ENCODE results near the gene PRKCSH.
"Not testable (repeated sequence)": the region's sequence is repeated elsewhere in the genome, so short reads cannot be mapped to it uniquely, and the experiment has no call there.

PRKCSH gene

DNA sequence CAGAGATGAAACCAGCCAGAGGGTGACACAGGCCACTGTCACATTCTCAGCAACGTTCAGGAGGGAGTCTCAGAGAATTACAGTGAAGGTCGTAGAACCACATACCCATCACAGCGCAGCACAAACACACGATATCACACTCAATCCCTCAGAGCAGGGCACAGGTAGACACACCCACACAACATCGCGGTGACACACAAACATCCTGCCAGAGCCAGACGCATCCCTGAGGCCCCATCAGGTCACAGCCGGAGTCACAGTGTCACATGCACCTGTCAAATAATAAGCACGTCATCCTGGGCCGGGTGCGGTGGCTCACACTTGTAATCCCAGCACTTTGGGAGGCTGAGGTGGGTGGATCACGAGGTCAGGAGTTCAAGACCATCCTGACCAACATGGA lies 28.0 kb downstream of the PRKCSH start:
- no peak overlapping the region for H3K4me3 ChIP-seq (ENCODE audit: low read depth, low read length)
- TF ChIP-seq, protein P1, sequence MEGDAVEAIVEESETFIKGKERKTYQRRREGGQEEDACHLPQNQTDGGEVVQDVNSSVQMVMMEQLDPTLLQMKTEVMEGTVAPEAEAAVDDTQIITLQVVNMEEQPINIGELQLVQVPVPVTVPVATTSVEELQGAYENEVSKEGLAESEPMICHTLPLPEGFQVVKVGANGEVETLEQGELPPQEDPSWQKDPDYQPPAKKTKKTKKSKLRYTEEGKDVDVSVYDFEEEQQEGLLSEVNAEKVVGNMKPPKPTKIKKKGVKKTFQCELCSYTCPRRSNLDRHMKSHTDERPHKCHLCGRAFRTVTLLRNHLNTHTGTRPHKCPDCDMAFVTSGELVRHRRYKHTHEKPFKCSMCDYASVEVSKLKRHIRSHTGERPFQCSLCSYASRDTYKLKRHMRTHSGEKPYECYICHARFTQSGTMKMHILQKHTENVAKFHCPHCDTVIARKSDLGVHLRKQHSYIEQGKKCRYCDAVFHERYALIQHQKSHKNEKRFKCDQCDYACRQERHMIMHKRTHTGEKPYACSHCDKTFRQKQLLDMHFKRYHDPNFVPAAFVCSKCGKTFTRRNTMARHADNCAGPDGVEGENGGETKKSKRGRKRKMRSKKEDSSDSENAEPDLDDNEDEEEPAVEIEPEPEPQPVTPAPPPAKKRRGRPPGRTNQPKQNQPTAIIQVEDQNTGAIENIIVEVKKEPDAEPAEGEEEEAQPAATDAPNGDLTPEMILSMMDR (IDR thresholded peaks at IDR 0.05; ENCODE audit: low read depth, low read length, missing control alignments): no peak
- DNase-seq (ENCODE audit: low read depth): no peak
- in situ Hi-C loops (cut with HindIII; ENCODE audit: low sequenced_read_pairs): no loop called here

DNA sequence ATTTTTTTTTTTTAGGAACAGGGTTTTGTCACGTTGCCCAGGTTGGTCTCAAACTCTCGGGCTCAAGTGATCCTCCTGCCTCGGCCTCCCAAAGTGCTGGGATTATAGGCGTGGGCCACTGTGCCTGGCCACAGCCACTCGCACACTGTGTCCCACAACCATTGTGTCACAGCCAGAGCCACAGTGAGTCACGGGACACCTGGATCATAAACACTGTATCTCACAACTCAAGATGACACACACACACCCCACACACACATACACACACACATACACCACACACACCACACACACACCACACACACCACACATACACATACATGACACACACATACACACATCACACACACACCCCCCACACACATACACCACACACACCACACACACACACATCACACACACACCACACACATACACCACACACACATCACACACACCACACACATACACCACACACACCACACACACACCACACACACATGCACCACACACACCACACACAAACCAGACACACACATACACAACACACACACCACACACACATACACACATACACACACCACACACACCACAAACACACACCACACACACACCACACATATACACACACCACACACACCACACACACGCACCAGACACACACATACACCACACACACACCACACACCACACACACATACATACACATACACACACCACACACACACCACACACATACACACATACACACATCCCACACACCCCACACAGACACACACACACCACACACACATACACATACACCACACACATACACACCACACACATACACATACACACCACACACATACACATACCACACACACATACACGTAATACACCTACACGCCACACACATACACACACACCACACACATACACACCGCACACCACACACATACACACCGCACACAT lies 29.2 kb downstream of the PRKCSH start:
- DNase-seq (ENCODE audit: low read depth): no peak
- TF ChIP-seq, protein P1 (IDR thresholded peaks at IDR 0.05; ENCODE audit: low read depth, low read length, missing control alignments): no peak
- H3K4me3 ChIP-seq (ENCODE audit: low read depth, low read length): no peak overlapping the region
- in situ Hi-C loops (cut with HindIII; ENCODE audit: low sequenced_read_pairs): no loop called here

DNA sequence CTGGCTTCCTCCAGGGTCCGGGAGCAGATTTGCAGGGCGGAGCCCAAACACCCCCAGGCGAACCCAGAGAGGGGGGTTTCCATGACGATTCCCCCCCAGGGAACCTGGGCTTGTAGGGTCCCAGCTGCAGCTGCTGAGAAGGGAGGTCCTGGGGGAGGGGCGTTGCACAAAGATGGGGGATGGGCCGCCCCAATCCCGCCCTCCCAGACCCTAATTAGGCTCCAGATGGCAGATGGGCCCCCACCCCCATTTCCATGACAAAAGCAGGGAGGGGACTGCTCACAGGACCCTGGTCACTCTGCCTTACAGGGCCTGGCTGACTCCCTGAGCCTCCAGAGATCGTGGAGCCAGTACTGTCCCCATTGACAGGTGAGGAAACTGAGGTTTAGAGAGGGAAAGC lies 30.2 kb downstream of the PRKCSH start:
- in situ Hi-C loops (cut with HindIII; ENCODE audit: low sequenced_read_pairs): no loop called here
- TF ChIP-seq, protein P1 (IDR thresholded peaks at IDR 0.05; ENCODE audit: low read depth, low read length, missing control alignments): no peak
- no peak for DNase-seq (ENCODE audit: low read depth)
- no peak overlapping the region for H3K4me3 ChIP-seq (ENCODE audit: low read depth, low read length)

DNA sequence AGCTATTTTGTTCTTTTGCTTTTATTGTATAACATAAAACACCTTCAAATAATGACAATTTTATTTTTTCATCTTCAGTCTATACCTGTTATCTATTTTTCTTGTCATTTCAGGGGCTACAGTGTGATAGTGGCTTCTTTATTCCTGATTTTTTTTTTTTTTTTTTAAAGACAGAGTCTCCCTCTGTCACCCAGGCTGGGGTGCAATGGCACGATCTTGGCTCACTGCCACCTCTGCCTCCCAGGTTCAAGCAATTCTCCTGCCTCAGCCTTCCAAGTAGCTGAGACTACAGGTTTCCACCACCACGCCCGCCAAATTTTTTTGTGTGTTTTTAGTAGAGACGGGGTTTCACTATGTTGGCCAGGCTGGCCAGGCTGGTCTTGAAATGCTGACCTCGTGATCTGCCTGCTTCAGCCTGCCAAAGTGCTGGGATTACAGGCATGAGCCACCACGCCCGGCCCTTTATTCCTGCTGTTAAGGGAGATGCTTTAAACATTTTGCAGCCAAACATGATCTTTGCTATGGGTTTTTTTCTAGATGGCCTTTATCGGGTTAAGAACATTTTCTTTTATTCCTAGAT lies 32.9 kb downstream of the PRKCSH start:
- H3K4me3 ChIP-seq (ENCODE audit: low read depth, low read length); DNase-seq (ENCODE audit: low read depth); in situ Hi-C loops (cut with HindIII; ENCODE audit: low sequenced_read_pairs): not testable (repeated sequence)

DNA sequence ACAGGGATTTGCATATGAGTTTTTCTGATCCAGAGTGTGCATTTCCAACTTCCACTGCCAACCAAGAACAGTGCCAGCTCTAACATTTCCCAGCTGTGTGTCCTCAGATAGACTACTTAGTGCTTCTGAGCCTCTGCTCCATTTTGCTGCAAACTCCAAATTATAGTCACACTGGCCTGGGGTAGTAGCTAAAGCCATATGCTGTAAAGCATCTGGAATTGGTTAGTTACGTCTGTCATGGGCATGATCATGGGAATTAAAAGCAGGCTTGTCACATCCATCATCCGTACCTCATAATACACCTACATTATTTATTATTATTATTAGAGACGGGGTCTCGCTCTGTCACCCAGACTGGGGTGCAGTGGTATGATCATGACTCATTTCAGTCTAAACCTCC lies 38.3 kb downstream of the PRKCSH start:
- no peak overlapping the region for H3K4me3 ChIP-seq (ENCODE audit: low read depth, low read length)
- DNase-seq (ENCODE audit: low read depth): no peak
- in situ Hi-C loops (cut with HindIII; ENCODE audit: low sequenced_read_pairs): no loop called here
- TF ChIP-seq, protein P1 (IDR thresholded peaks at IDR 0.05; ENCODE audit: low read depth, low read length, missing control alignments): no peak

DNA sequence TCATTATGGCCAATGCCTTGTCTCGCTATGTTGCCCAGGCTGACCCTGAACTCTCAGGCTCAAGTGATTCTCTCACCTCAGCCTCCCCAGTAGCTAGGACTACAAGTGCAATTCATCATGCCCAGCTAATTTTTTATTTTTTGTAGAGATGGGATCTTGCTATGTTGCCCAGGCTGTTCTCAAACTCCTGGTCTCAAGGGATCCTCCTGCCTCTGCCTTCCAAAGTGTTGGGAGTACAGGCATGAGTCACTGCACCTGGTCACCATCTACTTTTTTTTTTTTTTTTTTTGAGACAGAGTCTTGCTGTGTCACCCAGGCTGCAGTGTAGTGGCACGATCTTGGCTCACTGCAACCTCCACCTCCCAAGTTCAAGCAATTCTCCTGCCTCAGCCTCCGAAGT lies 39.9 kb downstream of the PRKCSH start:
- in situ Hi-C loops (cut with HindIII; ENCODE audit: low sequenced_read_pairs); H3K4me3 ChIP-seq (ENCODE audit: low read depth, low read length); DNase-seq (ENCODE audit: low read depth): not testable (repeated sequence)

DNA sequence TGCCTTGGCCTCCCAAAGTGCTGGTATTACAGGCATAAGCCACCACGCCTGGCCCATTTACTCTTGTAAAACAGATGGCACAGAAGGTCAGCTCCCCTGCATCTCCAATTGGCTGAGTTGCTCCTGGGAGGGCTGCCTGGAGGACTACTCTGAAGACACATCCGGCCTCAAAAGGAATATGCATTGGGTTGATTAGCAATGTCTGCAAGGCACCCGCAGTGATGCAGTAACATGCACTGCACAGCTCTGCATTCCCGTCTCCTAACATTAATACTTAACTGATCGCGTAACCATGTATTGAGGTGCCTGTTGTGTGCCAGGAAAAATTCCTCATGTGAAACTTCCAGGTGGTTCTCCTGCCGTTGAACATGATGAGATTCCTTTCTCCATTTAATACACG lies 40.4 kb downstream of the PRKCSH start:
- TF ChIP-seq, protein P1 (IDR thresholded peaks at IDR 0.05; ENCODE audit: low read depth, low read length, missing control alignments): no peak
- in situ Hi-C loops (cut with HindIII; ENCODE audit: low sequenced_read_pairs): no loop called here
- H3K4me3 ChIP-seq (ENCODE audit: low read depth, low read length): no peak overlapping the region
- DNase-seq (ENCODE audit: low read depth): no peak

All from astrocyte of the cerebellum (primary cell).